GM12878 (cell line): Measurements from ENCODE around the gene IER3IP1. TPM values are rescaled to one million over a fixed set of nuclear protein-coding genes. Genes with fewer than 3 reads are reported as not detected.

Experiments used
- ATAC-seq: fragments of 200-7000 bp; cut with Tn5 transposase; 3 replicates; pipeline ENCODE4 v1.9.1; 2020; ENCODE audit warnings: mild to moderate bottlenecking, moderate library complexity
- BruUV-seq: library from RNA; stranded (reverse); fragments of 400-500 nt; replicated peaks from 2 replicates; lab custom pipeline; 2021; lab: Mats Ljungman, UMichigan
- CTCF ChIA-PET: fragments of 300-600 bp; sonication (Branson Sonifier 250); formaldehyde crosslinking; extraction: SDS; loops from one replicate; lab custom pipeline; 2021; ENCODE audit warnings: inconsistent platforms; lab: Yijun Ruan, JAX
- POLR2A ChIA-PET: fragments of 350-600 bp; formaldehyde crosslinking; extraction: SDS; loops from one replicate; lab custom pipeline; 2021; ENCODE audit warnings: inconsistent platforms; lab: Charles Lee
- RAD21 ChIA-PET: fragments of 300-600 bp; sonication (Branson Sonifier 250); formaldehyde crosslinking; loops from one replicate; lab custom pipeline; 2023; ENCODE audit warnings: antibody characterized with exemption; ENCODE audit not compliant: unreplicated experiment; lab: Charles Lee
- SMC1A ChIA-PET: fragments of 300-600 bp; sonication (Branson Sonifier 250); formaldehyde crosslinking; loops from one replicate; lab custom pipeline; 2023; ENCODE audit not compliant: unreplicated experiment, uncharacterized antibody; lab: Charles Lee
- DNase-seq: peaks from one replicate; pipeline ENCODE4 v3.0.0-alpha.2; 2011; ENCODE audit warnings: low read depth, low spot score
- FAIRE-seq: peaks from 3 replicates; lab custom pipeline; 2011; peaks lifted over from hg19 to GRCh38; lab: Jason Lieb, UNC
- H2AFZ ChIP-seq: 2 replicates; pipeline ENCODE4 v1.6.0; 2011; ENCODE audit warnings: low read depth, low read length, control low read depth; ENCODE audit not compliant: control insufficient read depth
- H3K27ac ChIP-seq: 2 replicates; pipeline ENCODE4 v1.5.1; 2011; ENCODE audit warnings: control low read depth; ENCODE audit not compliant: control insufficient read depth, insufficient read depth
- H3K27me3 ChIP-seq, 2 experiments: replicated peaks in 1 of 2; 2 replicates each; pipeline versions ENCODE4 v1.6.0 to v1.6.1; 2011; ENCODE audit warnings: low read length in 1 of 2; ENCODE audit not compliant: control insufficient read depth in 2 of 2, insufficient read depth in 2 of 2
- H3K36me3 ChIP-seq, 2 experiments: 2 replicates each; pipeline ENCODE4 v1.5.1; 2011; ENCODE audit warnings: low read length in 1 of 2; ENCODE audit not compliant: control insufficient read depth in 2 of 2, insufficient read depth in 2 of 2
- H3K4me1 ChIP-seq: 2 replicates; pipeline ENCODE4 v1.6.1; 2011; ENCODE audit warnings: mild to moderate bottlenecking, low read length, moderate library complexity, mixed read lengths; ENCODE audit not compliant: control insufficient read depth, insufficient read depth
- H3K4me2 ChIP-seq: 2 replicates; pipeline ENCODE4 v1.6.0; 2011; ENCODE audit warnings: control low read depth; ENCODE audit not compliant: control insufficient read depth, insufficient read depth
- H3K4me3 ChIP-seq: fragments of 200-600 bp; sonication (generic); 2 replicates; pipeline ENCODE4 v1.5.1; 2016
- H3K79me2 ChIP-seq: 2 replicates; pipeline ENCODE4 v1.6.0; 2011; ENCODE audit warnings: low read length; ENCODE audit not compliant: control insufficient read depth, insufficient read depth
- H3K9ac ChIP-seq: 2 replicates; pipeline ENCODE4 v1.8.0; 2011; ENCODE audit warnings: low read length, control low read depth, mixed read lengths; ENCODE audit not compliant: control insufficient read depth, insufficient read depth
- H3K9me3 ChIP-seq: replicated peaks from 3 replicates; pipeline ENCODE4 v1.5.1; 2011; ENCODE audit warnings: mild to moderate bottlenecking, low read length; ENCODE audit not compliant: control insufficient read depth, insufficient read depth
- H4K20me1 ChIP-seq: 2 replicates; pipeline ENCODE4 v1.6.0; 2011; ENCODE audit not compliant: control insufficient read depth, insufficient read depth
- DPF2 ChIP-seq: fragments of 450-650 bp; IDR thresholded peaks from 2 replicates; pipeline ENCODE4 v1.6.1; 2017; ENCODE audit warnings: mild to moderate bottlenecking
- FOXM1 ChIP-seq: IDR thresholded peaks from 2 replicates; pipeline ENCODE4 v1.6.1; 2012; ENCODE audit warnings: low read depth, mild to moderate bottlenecking, inconsistent platforms, low read length, moderate library complexity
- PAX5 ChIP-seq: IDR thresholded peaks from 2 replicates; pipeline ENCODE4 v1.6.1; 2011; ENCODE audit warnings: low read depth, low read length, borderline replicate concordance
- RAD21 ChIP-seq: IDR thresholded peaks from 2 replicates; pipeline ENCODE4 v1.6.1; 2011; ENCODE audit warnings: mild to moderate bottlenecking, low read depth, low read length, moderate library complexity; ENCODE audit not compliant: insufficient read depth
- RFX5 ChIP-seq: IDR thresholded peaks from 2 replicates; pipeline ENCODE4 v1.6.1; 2011; ENCODE audit warnings: low read depth, low read length, improper control_type of control experiment
- SIX5 ChIP-seq: IDR thresholded peaks from 2 replicates; pipeline ENCODE4 v1.6.1; 2011; ENCODE audit warnings: mild to moderate bottlenecking, low read depth, low read length, moderate library complexity; ENCODE audit not compliant: severe bottlenecking
- SMC3 ChIP-seq: IDR thresholded peaks from 2 replicates; pipeline ENCODE4 v1.6.1; 2011; ENCODE audit warnings: low read length, improper control_type of control experiment, borderline replicate concordance
- TCF3 ChIP-seq: IDR thresholded peaks from 2 replicates; pipeline ENCODE4 v1.6.1; 2012; ENCODE audit warnings: low read depth, mild to moderate bottlenecking, low read length, borderline replicate concordance; ENCODE audit not compliant: insufficient read depth
- YY1 ChIP-seq: IDR thresholded peaks from 2 replicates; pipeline ENCODE4 v1.6.1; 2011; ENCODE audit warnings: low read depth, mild to moderate bottlenecking, low read length
- ZNF622 ChIP-seq: fragments of 450-650 bp; IDR thresholded peaks from 2 replicates; pipeline ENCODE4 v1.6.1; 2017; ENCODE audit warnings: mild to moderate bottlenecking, inconsistent platforms
- WGBS: methylation state at CpG from one replicate; pipeline ENCODE4 v1.1.6; 2016; ENCODE audit warnings: low lambda C conversion rate; ENCODE audit not compliant: insufficient replicate concordance, insufficient coverage; ENCODE audit errors: missing lambda C conversion rate; 5-methylcytosine and 5-hydroxymethylcytosine counted together
- in situ Hi-C: fragments of 300-500 bp; cut with MboI; formaldehyde crosslinking; loops from 9 replicates; pipeline ENCODE4 v1.14.3; 2018; ENCODE audit warnings: mixed read lengths
- intact Hi-C: fragments of 100-400 bp; cut with micrococcal nuclease; formaldehyde crosslinking; loops from one replicate; pipeline ENCODE4 v1.14.2; 2022; ENCODE audit not compliant: unreplicated experiment
- polyA plus RNA-seq, 11 experiments: library from polyadenylated mRNA; depleted of rRNA in 4 of 11; unstranded in 6 of 11; stranded (reverse) in 5 of 11; fragments of >200 nt; fragmentation: Nextera tagmentation in 4 of 11; fragmentation: Illumina TruSeq in 1 of 11; extraction: Ambion mirVana in 4 of 11; extraction: Trizol in 1 of 11; gene quantifications; 1 replicate in 1 of 11; 2 replicates in 10 of 11; pipeline versions ENCODE4 v1.2.1 to v1.2.3, GENCODE V29; 2011 to 2016; ENCODE audit warnings: inconsistent platforms in 2 of 11, missing spikeins in 2 of 11, low read depth in 1 of 11
- total RNA-seq, 4 experiments: library from RNA; depleted of rRNA in 3 of 4; stranded (reverse); fragments of >200 nt in 3 of 4; fragmentation: Illumina TruSeq in 1 of 4; extraction: Trizol in 1 of 4; gene quantifications; 2 replicates each; pipeline versions ENCODE4 v1.2.1 to v1.2.3, GENCODE V29; 2013 to 2021
- TF ChIP-seq, protein P1 (sequence below), 3 experiments: IDR thresholded peaks in 2 of 3; conservative IDR thresholded peaks in 1 of 3; 2 replicates each; pipeline ENCODE4 v1.5.1; 2011; ENCODE audit warnings: low read depth in 3 of 3, low read length in 3 of 3, mild to moderate bottlenecking in 3 of 3, control low read depth in 2 of 3, moderate library complexity in 2 of 3, inconsistent platforms in 1 of 3, mixed read lengths in 1 of 3; ENCODE audit not compliant: control insufficient read depth in 2 of 3, insufficient read depth in 1 of 3; ENCODE audit errors: extremely low read depth in 1 of 3

The IER3IP1 gene
- total and polyA plus RNA-seq, 10 of the 15 experiments (the other 5 are each of a cell fraction or from before 2014, with no cell fraction given) = 7.9 to 40.9 (median 28.1) TPM

DNA sequence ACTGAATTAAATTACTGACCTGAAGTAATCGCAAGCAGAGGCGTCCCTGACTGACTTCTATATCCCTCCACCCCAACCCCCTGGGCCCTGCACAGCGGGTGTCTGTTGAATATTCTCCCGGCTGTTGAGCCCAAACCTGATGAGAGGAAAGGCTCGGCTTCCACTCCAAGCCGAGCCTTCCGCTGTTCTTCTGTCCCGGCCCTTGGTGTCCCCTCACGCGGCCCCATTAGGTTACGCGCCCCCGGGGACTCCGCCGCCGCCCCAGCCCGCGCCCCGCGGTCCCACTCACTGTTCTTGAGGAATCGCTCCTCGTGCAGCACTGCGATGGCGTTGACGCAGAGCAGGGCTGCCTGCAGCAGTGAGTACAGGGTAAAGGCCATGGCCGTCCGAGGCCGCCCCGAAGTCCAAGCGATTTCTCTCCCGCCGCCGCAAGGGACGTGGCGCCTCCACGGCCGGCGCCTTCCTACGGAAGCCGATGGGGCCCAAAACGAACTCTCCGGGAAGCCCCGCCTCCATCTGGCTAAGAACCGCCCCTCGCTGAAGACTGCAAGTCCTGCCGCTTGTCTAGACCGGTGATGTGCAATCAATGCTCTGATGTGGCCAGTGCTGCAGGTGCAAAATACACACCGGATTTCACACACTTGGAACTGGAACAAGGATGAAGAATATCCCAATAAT is at the start of gene IER3IP1 (continued):
- TF ChIP-seq DPF2 (peak; percentile 47; the same call in 1 of the 2 replicates), RFX5 (no peak), YY1 (peak; percentile 83), SIX5 (no peak), ZNF622 (no peak)

DNA sequence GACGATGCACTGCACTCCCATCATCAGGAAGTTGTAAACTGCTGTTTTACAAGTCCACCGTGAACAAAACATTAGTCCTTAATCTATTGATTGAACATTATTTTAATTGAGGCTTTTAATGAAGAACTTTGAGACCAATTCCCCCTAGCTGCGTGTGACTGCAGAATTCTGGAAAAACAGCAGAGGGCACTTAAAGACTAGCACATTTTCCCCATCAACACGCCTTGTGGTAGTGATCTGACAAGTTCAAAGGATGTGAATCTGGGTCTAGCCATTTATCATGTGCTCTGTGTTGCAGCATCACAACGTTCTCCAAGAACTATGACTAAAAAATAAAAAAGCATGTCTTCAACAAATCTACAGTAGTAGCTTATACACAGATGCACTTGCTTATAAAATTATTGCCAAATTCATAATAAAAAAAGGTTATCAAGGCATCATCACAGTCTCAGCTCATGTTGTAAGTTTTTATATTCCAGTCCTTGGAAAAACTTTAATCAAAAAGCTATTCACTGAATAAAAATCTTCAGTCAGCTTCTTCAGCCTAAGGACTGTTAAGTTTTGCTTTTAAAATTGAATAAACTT is 39.5 kb upstream of the IER3IP1 start:
- Histone ChIP-seq H3K4me2 (no peak overlapping the region), H3K79me2 (no peaks in the 10 kb centered on the region), H3K9me3 (no peaks in the 10 kb centered on the region), H4K20me1 (no peaks in the 10 kb centered on the region), H3K9ac (no peak overlapping the region), H2AFZ (no peak overlapping the region), H3K4me3 (no peak overlapping the region), H3K27me3 (peaks cover 0 to 7% of the 10 kb centered on the region in 2 experiments; a peak in 1 of 4 replicates), H3K36me3 (no peaks in the 10 kb centered on the region), H3K4me1 (no peaks in the 10 kb centered on the region), H3K27ac (no peak overlapping the region)
- 2% methylated on average over 5 of the region's 5 CpGs for WGBS
- peak; percentile 72 for ATAC-seq
- FAIRE-seq = peak; percentile 7
- DNase-seq = peak; percentile 3
- intact Hi-C loops (loop anchor here (1.0 kb wide), 2 partner anchors 381 to 534 kb away; no protein-coding TSS in a partner anchor), in situ Hi-C loops (no loop called here)
- no TSS peak for BruUV-seq
- SMC1A ChIA-PET = interaction anchor here (0.6 to 1.4 kb wide), 11 partner anchors 10 to 908 kb away, joined by 3 to 5 read pairs (median 3); no protein-coding TSS in a partner anchor
- TF ChIP-seq TCF3 (no peak), YY1 (0 out of 2 replicates have a peak, but pooled peaks have one; percentile 13), PAX5 (no peak), FOXM1 (0 out of 2 replicates have a peak, but pooled peaks have one; percentile 25), RAD21 (peak; percentile 91), SMC3 (peak; percentile 72; the same call in 1 of the 2 replicates)
- TF ChIP-seq, protein P1, sequence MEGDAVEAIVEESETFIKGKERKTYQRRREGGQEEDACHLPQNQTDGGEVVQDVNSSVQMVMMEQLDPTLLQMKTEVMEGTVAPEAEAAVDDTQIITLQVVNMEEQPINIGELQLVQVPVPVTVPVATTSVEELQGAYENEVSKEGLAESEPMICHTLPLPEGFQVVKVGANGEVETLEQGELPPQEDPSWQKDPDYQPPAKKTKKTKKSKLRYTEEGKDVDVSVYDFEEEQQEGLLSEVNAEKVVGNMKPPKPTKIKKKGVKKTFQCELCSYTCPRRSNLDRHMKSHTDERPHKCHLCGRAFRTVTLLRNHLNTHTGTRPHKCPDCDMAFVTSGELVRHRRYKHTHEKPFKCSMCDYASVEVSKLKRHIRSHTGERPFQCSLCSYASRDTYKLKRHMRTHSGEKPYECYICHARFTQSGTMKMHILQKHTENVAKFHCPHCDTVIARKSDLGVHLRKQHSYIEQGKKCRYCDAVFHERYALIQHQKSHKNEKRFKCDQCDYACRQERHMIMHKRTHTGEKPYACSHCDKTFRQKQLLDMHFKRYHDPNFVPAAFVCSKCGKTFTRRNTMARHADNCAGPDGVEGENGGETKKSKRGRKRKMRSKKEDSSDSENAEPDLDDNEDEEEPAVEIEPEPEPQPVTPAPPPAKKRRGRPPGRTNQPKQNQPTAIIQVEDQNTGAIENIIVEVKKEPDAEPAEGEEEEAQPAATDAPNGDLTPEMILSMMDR (IDR thresholded peaks at IDR 0.05 in 2 of 3, conservative IDR thresholded peaks at IDR 0.05 in 1 of 3; ENCODE audit: control insufficient read depth in 2 of 3, extremely low read depth in 1 of 3, insufficient read depth in 1 of 3, low read depth in 3 of 3, low read length in 3 of 3) = peak; percentile 55 to 61 (median 60); a peak in 5 of 6 replicates
- RAD21 ChIA-PET = interaction anchor here (0.8 to 1.6 kb wide), 4 partner anchors 11 to 541 kb away, joined by 3 to 9 read pairs (median 4); no protein-coding TSS in a partner anchor
- POLR2A ChIA-PET = no interaction called here
- CTCF ChIA-PET = interaction anchor here (0.7 to 4.3 kb wide), 13 partner anchors 11 to 539 kb away, joined by 3 to 20 read pairs (median 4); no protein-coding TSS in a partner anchor
